ENCODE data around the gene ACOX2.

DNA sequence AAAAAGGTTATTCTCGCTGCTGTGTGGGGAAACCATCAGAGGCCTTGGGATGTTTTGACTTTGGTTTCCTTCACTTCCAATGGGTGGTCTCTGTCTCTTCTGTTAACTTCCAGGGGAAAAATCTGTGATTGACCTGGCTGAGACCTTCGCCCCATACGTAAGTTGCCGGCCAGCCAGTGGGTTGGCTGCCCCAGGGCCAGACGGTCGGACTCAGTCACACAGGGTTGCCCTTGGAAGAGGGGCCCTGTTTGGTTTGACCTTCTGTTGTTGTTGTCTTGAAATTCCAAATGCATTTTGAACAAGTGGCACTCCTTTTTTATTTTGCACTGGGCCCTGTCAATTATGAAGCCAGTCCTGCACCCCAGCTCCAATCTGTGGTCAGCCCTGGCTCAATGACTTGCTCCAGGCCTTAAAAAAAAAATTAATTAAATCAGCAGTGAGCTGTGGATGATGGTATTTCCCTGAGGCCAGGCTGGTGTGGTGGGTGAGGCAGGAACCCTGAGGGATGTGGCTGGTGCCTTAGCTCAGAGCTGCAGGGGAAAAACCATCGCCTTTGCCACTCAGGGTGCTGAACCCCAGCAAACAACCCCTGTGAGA lies 35.7 kb upstream of the ACOX2 start:
- TF ChIP-seq JUN (IDR thresholded peaks at IDR 0.05; ENCODE audit: borderline replicate concordance, insufficient read depth, insufficient read length, low read depth), result no peak
- TF ChIP-seq CTCF (IDR thresholded peaks at IDR 0.05; ENCODE audit: extremely low read depth in 1 of 2, insufficient read depth in 1 of 2, low read depth in 1 of 2, low read length in 2 of 2), result no peak
- no peak for TF ChIP-seq POLR2AphosphoS5 (IDR thresholded peaks at IDR 0.05; ENCODE audit: insufficient read depth, low read depth, low read length)
